H54 (cell line): ENCODE data around the gene MKNK1.
A peak's percentile ranks its signal among the peaks of the same experiment; 100 is the strongest.

Experiments used
- DNase-seq: peaks from one replicate; pipeline ENCODE4 v3.0.0; 2011; ENCODE audit warnings: low spot score, mixed read lengths; ENCODE audit not compliant: insufficient read length
- FAIRE-seq: peaks from 3 replicates; lab custom pipeline; 2011; peaks lifted over from hg19 to GRCh38; lab: Jason Lieb, UNC
- POLR2A ChIP-seq: IDR thresholded peaks from 2 replicates; pipeline ENCODE4 v1.6.1; 2011; ENCODE audit warnings: low read depth, mild to moderate bottlenecking, low read length

The MKNK1 gene

DNA sequence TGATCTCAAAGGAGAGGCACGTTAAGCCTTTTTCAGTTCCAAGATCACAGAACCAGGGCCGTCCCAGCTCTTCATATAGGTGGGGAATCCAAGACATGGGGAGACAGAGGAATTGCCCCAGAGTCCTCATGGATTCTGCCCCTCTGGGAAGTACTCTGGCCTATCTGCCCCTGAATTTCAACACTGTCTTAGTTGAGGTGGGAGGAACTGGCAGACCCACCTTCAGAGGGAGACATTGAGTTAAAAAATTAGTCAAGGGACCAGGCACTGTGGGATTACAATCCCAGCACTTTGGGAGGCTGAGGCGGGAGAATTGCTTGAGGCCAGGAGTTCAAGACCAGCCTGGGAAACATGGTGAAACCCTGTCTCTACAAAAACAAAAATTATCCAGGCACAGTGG lies 50.6 kb downstream of the MKNK1 start:
- no peak for TF ChIP-seq POLR2A
- FAIRE-seq (no peak), DNase-seq (no peak)

DNA sequence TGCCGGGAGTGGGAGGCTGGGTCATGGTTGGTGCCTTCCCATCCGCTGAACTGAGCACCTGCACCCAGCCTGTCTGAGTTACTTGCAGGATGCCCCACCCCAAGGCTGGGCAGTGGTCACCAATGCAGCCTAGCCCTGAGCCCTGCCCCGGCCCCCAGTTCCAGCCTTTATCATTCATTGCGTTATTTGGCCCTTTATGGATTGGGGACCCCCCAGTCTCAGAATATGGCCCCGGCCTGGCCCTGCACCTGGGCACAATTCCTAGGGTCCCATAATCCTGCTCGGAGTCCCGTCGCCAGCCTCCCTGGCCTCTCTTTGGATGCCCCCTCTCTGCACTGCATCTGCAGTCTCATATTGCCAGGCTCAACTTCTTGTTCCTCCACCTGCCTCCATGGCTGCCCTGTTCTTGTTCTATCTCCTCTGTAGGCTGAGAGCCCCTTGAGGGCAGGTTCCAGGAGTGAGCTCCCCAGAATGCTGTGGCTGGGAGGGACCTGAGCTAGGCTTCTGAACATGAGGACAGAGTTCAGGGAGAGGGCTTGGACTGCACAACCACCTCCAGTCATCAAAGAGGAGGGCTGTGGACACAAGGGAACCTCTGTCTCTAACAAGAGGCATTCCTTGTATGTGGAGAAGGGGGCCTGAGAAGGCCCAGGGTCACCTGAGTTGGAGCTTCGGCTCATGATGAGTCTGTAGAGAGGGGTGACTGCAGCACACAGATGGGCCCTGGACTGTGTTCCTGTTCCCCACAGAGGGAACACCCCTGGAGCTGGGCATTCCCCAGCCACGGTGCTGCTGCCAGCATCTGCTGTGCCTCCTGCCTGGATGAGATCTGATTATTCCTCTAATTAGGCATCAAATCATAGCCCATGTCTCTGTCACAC lies 51.5 kb downstream of the MKNK1 start:
- DNase-seq (no peak), FAIRE-seq (no peak)
- no peak for TF ChIP-seq POLR2A

DNA sequence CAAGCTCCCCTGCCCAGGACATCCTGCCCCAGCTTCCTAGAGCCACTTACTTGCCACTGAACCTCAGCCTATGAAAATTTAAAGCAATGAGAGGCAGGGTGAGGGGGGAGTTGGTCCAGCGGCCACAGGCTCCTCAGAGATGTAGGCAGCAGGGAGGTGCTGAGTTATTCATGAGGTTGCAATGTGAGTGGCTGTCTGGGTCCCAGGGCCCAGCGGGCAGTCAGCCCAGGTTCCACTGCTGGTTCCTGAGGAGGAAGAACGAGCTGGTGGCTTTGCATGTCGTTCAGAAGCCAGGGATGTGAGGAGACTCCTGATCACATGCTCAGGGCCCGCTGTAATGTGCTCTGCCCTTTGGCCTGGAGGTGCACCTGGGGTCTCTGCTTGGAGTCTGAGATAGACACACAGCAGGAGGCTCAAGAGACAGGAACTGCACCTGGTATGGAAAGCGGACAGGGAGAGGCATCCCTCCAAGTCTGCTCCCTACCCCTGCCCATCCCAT lies 52.4 kb downstream of the MKNK1 start, which contains the start of gene KNCN:
KNCN (minus strand) TSS at position 51 of the 499 bp plus-strand sequence. CDS start 432 bp downstream, outside the sequence.
- DNase-seq (no peak), FAIRE-seq (no peak)
- no peak for TF ChIP-seq POLR2A

DNA sequence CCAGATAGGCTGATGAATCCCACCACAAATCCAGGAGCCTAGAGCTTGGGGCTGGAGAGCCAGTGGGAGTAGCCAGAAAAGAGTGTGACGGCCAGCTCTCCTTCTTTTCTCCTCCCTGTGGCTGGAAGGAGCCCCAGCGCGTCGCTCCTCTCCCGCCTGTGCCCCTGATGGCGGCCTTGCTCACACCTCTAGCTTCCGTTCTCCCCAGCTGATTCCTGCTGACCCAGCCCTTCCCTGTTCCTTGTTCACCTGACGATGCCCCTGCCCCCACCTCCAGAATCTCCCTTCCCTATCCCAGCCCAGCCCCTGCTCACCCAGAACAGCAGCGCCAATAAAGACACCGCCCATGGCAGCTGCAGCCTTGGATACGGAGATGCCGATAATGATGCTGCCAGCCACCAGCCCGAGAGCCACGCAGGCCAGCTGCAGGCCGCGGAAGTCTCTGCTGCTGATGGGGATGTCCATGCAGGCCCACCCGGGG lies 53.3 kb downstream of the MKNK1 start:
- DNase-seq (no peak), FAIRE-seq (no peak)
- TF ChIP-seq POLR2A, result no peak

DNA sequence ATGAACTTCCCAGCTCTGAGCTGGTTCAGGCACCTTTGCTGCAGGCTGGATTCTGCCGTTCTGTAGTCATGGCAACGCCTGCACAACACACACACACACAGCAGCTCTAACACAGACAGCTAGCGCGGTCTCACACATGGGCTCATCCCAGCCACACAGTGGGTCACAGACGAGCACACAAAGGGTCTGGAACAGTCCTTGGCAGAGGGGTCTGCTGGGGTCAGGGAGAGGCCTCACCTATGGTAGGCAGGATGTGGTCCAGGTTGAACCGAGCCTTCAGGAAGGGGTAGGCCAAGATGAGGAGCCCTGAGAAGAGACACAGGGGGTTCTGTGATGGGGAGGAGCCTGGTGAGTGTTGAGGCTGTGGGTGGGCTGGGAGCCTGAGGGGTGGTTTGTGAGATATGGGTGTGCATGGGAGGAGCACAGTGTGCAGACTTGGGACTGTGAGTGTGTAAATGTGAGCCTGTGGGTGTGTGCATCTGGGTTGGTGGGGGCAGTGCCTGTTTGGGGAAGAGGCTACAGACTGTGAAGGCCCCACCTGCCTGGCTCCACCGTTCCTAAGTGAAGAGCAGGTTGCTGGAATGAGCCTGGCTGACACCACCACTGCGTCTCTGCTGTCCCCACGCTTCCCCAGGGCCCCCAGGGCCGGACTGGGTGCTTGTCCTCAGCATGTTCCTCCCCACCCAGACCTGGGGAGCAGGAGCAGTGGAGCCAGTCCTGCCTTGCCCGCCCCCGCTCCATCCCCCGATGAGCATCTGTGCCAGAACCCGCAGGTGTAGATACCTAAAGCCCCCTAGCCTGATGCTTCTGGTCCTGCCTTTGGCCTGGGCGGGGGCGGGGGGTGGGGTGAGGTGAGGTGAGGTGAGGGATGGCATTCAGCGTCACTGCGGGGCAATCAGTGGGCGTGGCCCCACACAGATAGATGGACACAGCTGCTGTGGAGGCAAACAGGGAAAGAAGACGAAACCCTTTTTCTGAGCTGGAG lies 54.1 kb downstream of the MKNK1 start:
- no peak for TF ChIP-seq POLR2A
- DNase-seq (no peak), FAIRE-seq (no peak)

DNA sequence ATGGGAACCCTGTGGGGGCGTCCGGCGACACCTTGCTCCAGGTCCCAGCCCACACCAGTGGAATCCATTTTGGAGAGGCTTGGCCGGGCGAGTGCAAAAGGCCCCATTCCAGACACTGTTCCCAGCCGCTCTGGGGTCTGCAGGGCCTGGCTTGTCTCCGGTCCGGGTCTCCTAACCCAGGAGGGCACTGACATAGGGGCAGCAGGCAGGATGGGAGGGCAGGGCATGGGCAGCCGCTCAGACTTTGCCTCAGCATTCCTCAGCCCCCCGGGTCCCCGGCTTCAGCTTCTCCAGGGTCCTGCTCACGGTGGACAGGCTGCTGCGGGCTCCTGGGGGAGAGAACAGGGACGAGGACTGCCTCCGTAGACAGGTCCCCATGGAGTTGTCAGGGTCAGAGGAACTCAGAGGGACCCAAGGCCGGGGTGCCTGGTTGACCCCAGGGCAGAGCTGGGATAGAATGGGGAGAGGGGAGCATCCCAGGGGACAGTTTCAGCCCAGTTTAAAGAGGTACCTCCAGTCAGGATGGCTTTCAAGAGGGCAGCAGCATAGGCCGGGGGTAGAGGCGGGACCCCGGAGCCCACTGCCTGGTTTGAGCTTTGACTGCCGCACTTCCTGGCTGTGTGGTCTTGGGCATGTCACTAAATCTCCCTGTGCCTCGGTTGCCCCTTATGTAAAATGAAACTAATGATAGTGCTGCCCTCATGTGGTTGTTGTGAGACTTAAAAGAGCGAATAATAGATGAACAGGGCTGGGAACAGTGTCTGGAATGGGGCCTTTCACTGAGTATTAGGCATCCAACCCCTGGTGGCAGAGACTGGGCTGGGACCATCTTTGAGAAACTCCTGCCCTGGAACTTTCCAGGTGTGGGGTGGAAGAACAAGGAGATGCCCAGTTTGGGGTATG lies 56.3 kb downstream of the MKNK1 start:
- FAIRE-seq (peak; percentile 80), DNase-seq (no peak)
- TF ChIP-seq POLR2A, result no peak

DNA sequence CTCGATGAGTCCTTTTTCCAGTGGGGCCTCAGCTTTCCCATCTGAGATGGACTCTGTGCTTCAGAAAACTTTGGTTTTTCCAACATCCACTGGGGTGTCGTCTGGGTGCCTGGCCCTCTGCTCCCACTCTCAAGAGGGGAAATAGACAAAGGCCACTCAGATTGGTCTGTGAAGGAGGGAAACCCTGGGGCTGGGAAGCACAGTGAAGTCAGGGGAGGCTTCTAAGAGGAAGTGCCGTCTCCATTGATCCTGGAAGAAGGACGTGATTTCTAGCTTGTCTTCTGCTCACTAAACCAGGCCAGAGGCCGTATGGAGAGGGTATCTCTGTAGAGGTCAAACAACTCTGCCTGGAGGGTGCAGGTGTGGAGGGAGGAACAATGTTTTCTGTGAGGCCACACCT lies 57.9 kb downstream of the MKNK1 start:
- DNase-seq (no peak), FAIRE-seq (no peak)
- no peak for TF ChIP-seq POLR2A

DNA sequence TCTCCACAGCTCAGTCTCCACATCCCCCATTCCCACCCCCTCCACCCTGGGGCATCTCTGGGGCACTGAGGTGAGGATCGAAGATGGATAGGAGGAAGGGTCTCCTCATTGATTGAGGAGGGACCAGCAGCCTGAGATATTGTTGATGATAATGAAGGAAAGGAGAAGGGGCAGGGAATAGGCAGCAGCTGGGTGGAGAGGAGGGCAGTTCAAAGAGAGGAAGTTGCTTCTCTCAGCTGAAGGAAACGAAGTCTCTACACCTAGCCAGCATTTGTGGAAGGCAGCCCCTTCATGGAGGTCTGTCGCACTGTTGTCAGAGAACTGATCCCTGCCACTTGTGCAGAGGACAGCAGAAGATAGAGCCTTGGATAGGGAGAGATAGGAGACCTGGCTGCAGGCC lies 58.3 kb downstream of the MKNK1 start:
- TF ChIP-seq POLR2A, result no peak
- FAIRE-seq (no peak), DNase-seq (no peak)

DNA sequence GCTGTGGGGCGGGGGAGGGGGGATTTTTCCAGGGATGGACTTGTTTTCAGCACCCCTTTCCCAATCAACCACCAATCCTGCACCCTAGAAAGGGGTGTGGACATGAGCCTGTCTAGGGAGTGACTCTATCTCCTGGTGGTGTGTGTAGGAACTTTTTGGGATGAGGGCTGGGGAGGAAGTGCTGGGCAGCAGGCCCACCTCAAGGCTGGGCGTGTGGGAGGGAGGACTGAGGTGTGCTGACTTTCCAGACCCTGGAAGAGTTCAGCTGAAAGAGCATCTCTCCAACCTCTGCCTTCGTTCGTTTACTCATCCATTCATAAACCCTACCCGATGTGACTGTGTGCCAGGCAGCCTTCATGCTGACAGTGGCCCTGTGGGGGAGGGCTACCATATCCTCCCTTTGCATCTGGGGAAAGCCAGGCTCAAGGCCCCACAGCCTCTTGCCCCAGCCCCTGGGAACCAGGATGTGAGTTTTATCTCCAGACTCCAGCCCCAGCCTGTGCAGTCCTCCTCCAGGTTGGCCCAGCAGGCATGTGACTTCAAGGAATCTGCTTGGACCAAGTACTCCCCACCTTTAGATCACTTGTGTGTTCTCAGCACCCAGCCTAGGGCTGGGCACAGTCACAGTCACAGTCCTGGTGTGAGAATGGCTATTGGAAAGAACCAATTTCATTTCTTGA lies 59.4 kb downstream of the MKNK1 start:
- no peak for DNase-seq
- FAIRE-seq, result no peak
- TF ChIP-seq POLR2A, result no peak

DNA sequence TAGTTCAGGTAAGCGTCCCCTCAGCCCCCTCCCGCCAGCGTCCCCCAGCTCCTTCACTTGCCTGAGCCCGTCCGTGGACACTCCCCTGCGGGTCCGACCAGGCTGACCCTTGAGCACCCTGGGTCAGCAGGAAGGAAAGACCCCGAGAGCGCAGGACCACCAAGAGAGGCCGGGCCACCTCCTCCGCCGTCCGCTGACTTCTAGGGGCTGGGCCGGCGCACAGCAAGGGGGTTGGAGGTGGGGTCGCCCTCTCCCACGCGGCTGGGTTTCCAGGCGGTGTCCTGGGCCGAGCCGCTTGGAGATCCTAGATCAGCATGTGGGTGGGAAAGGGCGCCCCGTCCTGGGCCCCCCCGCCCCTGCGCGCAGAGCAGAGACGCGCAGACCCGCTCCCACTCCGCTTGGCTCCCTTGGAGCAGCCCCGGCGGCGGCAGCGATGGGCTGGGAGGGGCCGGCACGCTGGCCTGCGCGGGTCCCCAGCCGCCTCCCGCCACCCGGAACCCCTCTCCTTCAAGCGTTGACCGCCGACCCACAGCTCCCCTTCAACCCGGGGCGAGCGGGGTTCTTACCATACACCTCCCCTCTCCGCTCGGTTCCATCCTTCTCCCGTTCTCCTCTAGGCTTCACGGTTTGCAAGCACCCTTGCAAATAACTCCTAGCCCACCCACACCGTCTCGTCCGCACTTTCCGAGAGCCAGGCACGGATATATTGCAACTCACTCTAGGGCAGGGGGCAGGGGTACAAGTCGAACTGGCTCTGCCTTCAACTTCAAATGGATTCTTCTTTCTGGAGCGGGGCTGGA lies 60.1 kb downstream of the MKNK1 start:
- DNase-seq (no peak), FAIRE-seq (no peak)
- TF ChIP-seq POLR2A, result no peak

DNA sequence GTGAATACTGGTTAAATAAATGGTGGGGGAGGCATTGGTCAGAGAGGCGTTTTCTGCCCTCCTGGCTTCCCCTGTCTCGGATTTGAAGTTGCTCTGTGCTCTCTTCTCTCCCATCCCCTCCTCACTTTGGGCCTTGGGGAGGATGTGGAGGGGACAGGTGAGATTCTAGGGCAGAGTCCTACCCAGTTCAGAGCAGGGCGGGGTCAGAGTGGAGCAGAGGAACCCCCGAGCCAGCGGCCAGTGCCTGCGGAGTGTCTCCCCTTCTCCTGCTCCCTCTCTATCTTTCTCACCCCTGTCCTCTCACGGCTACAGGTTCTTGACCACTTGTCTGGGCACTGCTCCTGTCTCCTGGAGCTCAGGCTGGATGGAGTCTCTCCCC lies 60.7 kb downstream of the MKNK1 start:
- no peak for TF ChIP-seq POLR2A
- DNase-seq, result no peak
- no peak for FAIRE-seq
